Astrocyte of the cerebellum (primary cell): Measurements from ENCODE around the gene EPC1.
"Not testable (repeated sequence)": the region's sequence is repeated elsewhere in the genome, so short reads cannot be mapped to it uniquely, and the experiment has no call there.

Experiments
- DNase-seq: peaks from one replicate; pipeline ENCODE4 v3.0.0-alpha.2; 2011; ENCODE audit warnings: low read depth
- H3K4me3 ChIP-seq: 2 replicates; pipeline ENCODE4 v1.5.1; 2011; ENCODE audit warnings: mild to moderate bottlenecking, low read depth, low read length, moderate library complexity
- CTCF ChIP-seq: IDR thresholded peaks from 2 replicates; pipeline ENCODE4 v1.5.1; 2012; ENCODE audit warnings: low read length, low read depth, moderate library complexity, mild to moderate bottlenecking; ENCODE audit errors: missing control alignments
- in situ Hi-C: cut with HindIII; loops from 2 replicates; pipeline ENCODE4 v1.10.0; 2017; ENCODE audit warnings: low sequenced_read_pairs

Gene EPC1

GRCh38 chr10:32346551-32347362 lies at the start of gene EPC1:
Gene EPC1 (minus strand): TSS chr10:32347158. CDS start chr10:32346915, 243 bp downstream.
- in situ Hi-C loops: no loop called here
- no peak for TF ChIP-seq CTCF

GRCh38 chr10:32393911-32394310 lies 47.0 kb upstream of the EPC1 start:
- no peak for TF ChIP-seq CTCF

More at GRCh38 chr10:32346551-32347362, at the start of gene EPC1:
- peak; percentile 65 for DNase-seq
- H3K4me3 ChIP-seq: peak within 1 kb of the TSS; percentile 92

GRCh38 chr10:32392284-32392683 lies 45.3 kb upstream of the EPC1 start:
- DNase-seq, H3K4me3 ChIP-seq, in situ Hi-C loops: not testable (repeated sequence)

More at GRCh38 chr10:32393911-32394310, 47.0 kb upstream of the EPC1 start:
- DNase-seq: no peak
- in situ Hi-C loops: no loop called here
- H3K4me3 ChIP-seq: no peak overlapping the region

- no peak for DNase-seq
- H3K4me3 ChIP-seq: no peak overlapping the region
- TF ChIP-seq CTCF: no peak
- in situ Hi-C loops: no loop called here
Measured at GRCh38 chr10:32390193-32390592, 43.2 kb upstream of the EPC1 start.

GRCh38 chr10:32388258-32389027 lies 41.5 kb upstream of the EPC1 start:
- in situ Hi-C loops: no loop called here
- no peak overlapping the region for H3K4me3 ChIP-seq
- no peak for TF ChIP-seq CTCF
- DNase-seq: no peak

- DNase-seq: no peak
- in situ Hi-C loops: no loop called here
Measured at GRCh38 chr10:32386623-32387260, 39.8 kb upstream of the EPC1 start.

More at GRCh38 chr10:32386623-32387260, 39.8 kb upstream of the EPC1 start:
- TF ChIP-seq CTCF: no peak
- H3K4me3 ChIP-seq: no peak overlapping the region
